Tibial nerve (tissue), 4 donors: ENCODE results near the gene BCL7C.

Experiments used
- CTCF ChIP-seq, 5 experiments: fragments of 200-600 bp in 3 of 5; fragments of 450-650 bp in 2 of 5; sonication (generic) in 3 of 5; IDR thresholded peaks; one replicate each; pipeline ENCODE4 v1.5.1; 2016 to 2019; ENCODE audit warnings: antibody characterized with exemption in 5 of 5, mild to moderate bottlenecking in 3 of 5, moderate library complexity in 2 of 5
- EP300 ChIP-seq, 2 donors: sonication (generic); formaldehyde crosslinking; IDR thresholded peaks; one replicate each; pipeline ENCODE4 v1.6.1; 2017; ENCODE audit warnings: antibody characterized with exemption in 2 of 2, mild to moderate bottlenecking in 1 of 2
- POLR2A ChIP-seq, 2 donors: fragments of 450-650 bp; IDR thresholded peaks; one replicate each; pipeline ENCODE4 v1.6.1; 2017; ENCODE audit warnings: antibody characterized with exemption in 2 of 2, mild to moderate bottlenecking in 2 of 2, moderate library complexity in 2 of 2

- no peak for TF ChIP-seq CTCF (IDR thresholded peaks at IDR 0.05)
- no peak for TF ChIP-seq POLR2A (IDR thresholded peaks at IDR 0.05)
- TF ChIP-seq EP300 (IDR thresholded peaks at IDR 0.05): no peak
Observed at GRCh38 chr16:30838876-30839471, 54.9 kb downstream of the BCL7C start.
